Thoracic aorta (tissue), 2 donors: Measurements from ENCODE around the gene CARD19. TPM values are rescaled to one million over a fixed set of nuclear protein-coding genes. Genes with fewer than 3 reads are reported as not detected.

Source experiments
- ATAC-seq: fragments of 150-250 bp; one replicate; pipeline ENCODE4 v1.8.0; 2017; ENCODE audit warnings: low read depth; ENCODE audit not compliant: insufficient number of reproducible peaks, low FRiP score
- DNase-seq: peaks from one replicate; pipeline ENCODE4 v3.0.0-alpha.2; 2020; ENCODE audit warnings: low spot score
- H3K27ac ChIP-seq, 2 donors: fragments of 200-600 bp; sonication (generic); 1 replicate in 1 of 2; 2 replicates in 1 of 2; pipeline ENCODE4 v1.5.1; 2016; ENCODE audit warnings: mild to moderate bottlenecking in 2 of 2, moderate library complexity in 2 of 2
- H3K27me3 ChIP-seq: fragments of 200-600 bp; sonication (generic); replicated peaks from 2 replicates; pipeline ENCODE4 v1.6.0; 2016; ENCODE audit warnings: mild to moderate bottlenecking; ENCODE audit not compliant: insufficient read depth
- H3K36me3 ChIP-seq: fragments of 200-600 bp; sonication (generic); one replicate; pipeline ENCODE4 v1.5.1; 2016
- H3K4me1 ChIP-seq, 2 donors: fragments of 200-600 bp; sonication (generic); 1 replicate in 1 of 2; 2 replicates in 1 of 2; pipeline versions ENCODE4 v1.5.1 to v1.6.0; 2016; ENCODE audit warnings: low read depth in 2 of 2, mild to moderate bottlenecking in 1 of 2; ENCODE audit not compliant: control insufficient read depth in 1 of 2
- H3K4me3 ChIP-seq: fragments of 200-600 bp; sonication (generic); 2 replicates; pipeline ENCODE4 v1.5.1; 2016; ENCODE audit warnings: mild to moderate bottlenecking
- H3K9me3 ChIP-seq: fragments of 200-600 bp; sonication (generic); 2 replicates; pipeline ENCODE4 v1.5.1; 2016
- CTCF ChIP-seq: fragments of 200-600 bp; sonication (generic); IDR thresholded peaks from one replicate; pipeline ENCODE4 v1.5.1; 2019; ENCODE audit warnings: antibody characterized with exemption
- total RNA-seq, 2 donors: library from RNA; depleted of rRNA; stranded (reverse); fragments of >200 nt; gene quantifications; one replicate each; pipeline versions ENCODE4 v1.1.0 to v1.2.3, GENCODE V29; 2016

Gene CARD19
- total RNA-seq, 2 donors from 2014 or later = 46.3 to 103 TPM

DNA sequence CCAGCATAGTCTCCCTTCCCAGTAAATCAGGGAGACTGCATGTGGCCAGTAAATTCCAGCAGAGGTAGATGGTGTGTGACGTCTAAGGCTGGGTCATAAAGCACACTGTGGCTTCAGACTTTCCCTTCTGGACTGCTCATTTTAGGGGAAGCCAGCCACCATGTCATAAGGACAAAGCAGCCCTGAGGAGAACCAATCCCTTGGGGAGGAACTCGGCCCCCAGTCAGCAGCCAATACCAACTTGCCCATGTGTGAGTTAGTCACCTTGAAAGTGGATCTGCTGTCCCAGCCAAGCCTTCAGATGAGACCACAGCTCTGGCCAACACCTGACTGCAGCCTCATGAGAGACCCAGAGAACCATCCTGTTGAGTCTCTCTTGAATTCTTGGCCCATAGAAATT, 52.7 kb downstream of the CARD19 start:
- Histone ChIP-seq H3K4me3 (no peak overlapping the region), H3K9me3 (no peaks in the 10 kb centered on the region), H3K27ac (no peak overlapping the region), H3K27me3 (no peaks in the 10 kb centered on the region), H3K36me3 (no peaks in the 10 kb centered on the region), H3K4me1 (peaks cover 7 to 11% of the 10 kb centered on the region in 2 donors)
- DNase-seq (no peak), ATAC-seq (no peak)
- TF ChIP-seq CTCF = no peak

GRCh38 chr9:93149361-93149760, 53.3 kb downstream of the CARD19 start:
- peaks cover 4 to 5% of the 10 kb centered on the region in 2 donors for H3K4me1 ChIP-seq
- H3K27ac ChIP-seq = no peak overlapping the region
- H3K36me3 ChIP-seq = no peaks in the 10 kb centered on the region
- TF ChIP-seq CTCF = no peak
- ATAC-seq (no peak), DNase-seq (no peak)
- no peaks in the 10 kb centered on the region for H3K27me3 ChIP-seq
- H3K9me3 ChIP-seq = no peaks in the 10 kb centered on the region
- no peak overlapping the region for H3K4me3 ChIP-seq

- Histone ChIP-seq H3K27ac (no peak overlapping the region), H3K4me3 (no peak overlapping the region), H3K36me3 (no peaks in the 10 kb centered on the region), H3K4me1 (no peaks in the 10 kb centered on the region), H3K27me3 (no peaks in the 10 kb centered on the region), H3K9me3 (no peaks in the 10 kb centered on the region)
- no peak for TF ChIP-seq CTCF
- ATAC-seq (no peak), DNase-seq (no peak)
Measured at GRCh38 chr9:93151097-93151784, 55.2 kb downstream of the CARD19 start.

GRCh38 chr9:93154293-93154903, 58.4 kb downstream of the CARD19 start:
- no peaks in the 10 kb centered on the region for H3K27me3 ChIP-seq
- TF ChIP-seq CTCF = no peak
- no peak overlapping the region for H3K4me3 ChIP-seq
- no peaks in the 10 kb centered on the region for H3K9me3 ChIP-seq
- H3K27ac ChIP-seq = no peak overlapping the region
- DNase-seq (no peak), ATAC-seq (no peak)
- no peaks in the 10 kb centered on the region for H3K4me1 ChIP-seq
- no peaks in the 10 kb centered on the region for H3K36me3 ChIP-seq

DNA sequence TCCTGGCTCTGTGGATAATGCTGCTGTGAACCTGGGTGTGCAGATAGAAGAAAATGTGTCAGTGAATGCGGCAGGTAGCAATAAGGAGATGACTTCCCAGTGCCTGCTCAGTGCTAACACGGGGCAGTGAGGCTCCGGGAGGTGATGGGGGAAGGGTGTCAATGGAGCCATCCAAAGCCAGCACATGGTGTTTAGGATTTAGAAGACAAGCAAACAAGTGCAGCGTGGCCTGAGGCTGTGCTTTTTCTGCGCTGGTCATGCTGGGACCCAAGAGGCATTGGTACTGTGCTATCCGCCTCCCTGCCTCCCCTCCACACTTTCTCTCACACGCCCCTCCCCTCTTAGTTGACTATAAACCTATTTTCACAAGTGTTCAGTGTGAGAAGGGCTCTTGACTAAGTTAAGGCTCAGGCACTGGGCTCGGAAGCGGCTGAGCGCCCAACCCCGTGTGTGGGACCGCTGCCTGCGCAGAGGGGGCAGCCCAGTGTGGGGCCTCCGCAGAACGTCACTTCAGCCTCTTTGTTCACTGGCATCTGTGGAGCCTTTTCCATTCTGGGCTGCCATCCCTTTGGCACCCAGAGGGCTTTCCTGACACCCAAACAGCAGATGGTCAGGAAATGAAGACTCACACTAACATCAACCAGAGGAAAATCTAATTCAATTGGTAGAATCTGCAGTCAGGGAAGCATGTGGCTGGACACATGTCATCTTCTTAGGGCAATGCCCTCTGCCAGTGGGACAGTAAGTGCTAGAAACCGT, 59.9 kb downstream of the CARD19 start:
- Histone ChIP-seq H3K27ac (no peak overlapping the region), H3K4me1 (no peaks in the 10 kb centered on the region), H3K27me3 (no peaks in the 10 kb centered on the region), H3K9me3 (no peaks in the 10 kb centered on the region), H3K4me3 (no peak overlapping the region), H3K36me3 (no peaks in the 10 kb centered on the region)
- no peak for DNase-seq
- no peak for TF ChIP-seq CTCF
- no peak for ATAC-seq
